Endothelial cell of umbilical vein (primary cell): ENCODE measurements around the gene RNF135.

Source experiments
- CTCF ChIP-seq, 2 donors: IDR thresholded peaks; 1 replicate in 1 of 2; 2 replicates in 1 of 2; pipeline ENCODE4 v1.5.1; 2011; ENCODE audit warnings: low read length in 2 of 2, mild to moderate bottlenecking in 2 of 2, moderate library complexity in 2 of 2, control low read depth in 1 of 2, inconsistent platforms in 1 of 2, low read depth in 1 of 2; ENCODE audit not compliant: insufficient read depth in 1 of 2; ENCODE audit errors: extremely low read depth in 1 of 2
- MYC ChIP-seq: IDR thresholded peaks from one replicate; pipeline ENCODE4 v1.6.1; 2011; ENCODE audit warnings: mild to moderate bottlenecking, low read depth, low read length

GRCh38 chr17:30982855-30983254 is 12.0 kb downstream of the RNF135 start:
- TF ChIP-seq CTCF (IDR thresholded peaks at IDR 0.05; ENCODE audit: extremely low read depth in 1 of 2, insufficient read depth in 1 of 2, low read depth in 1 of 2, low read length in 2 of 2) = no peak
- TF ChIP-seq MYC = no peak
